Left renal cortex interstitium (tissue), 4 donors: ENCODE results near the gene RNF10. TPM values are rescaled to one million over a fixed set of nuclear protein-coding genes. Genes with fewer than 3 reads are reported as not detected.
"Not testable (repeated sequence)": the region's sequence is repeated elsewhere in the genome, so short reads cannot be mapped to it uniquely, and the experiment has no call there.

ENCODE experiments used
- DNase-seq, 4 donors: peaks; one replicate each; pipeline ENCODE4 v3.0.0-alpha.2; 2013; ENCODE audit warnings: low read depth in 4 of 4, low spot score in 2 of 4, missing footprints in 1 of 4
- polyA plus RNA-seq, 4 donors: library from polyadenylated mRNA; unstranded; fragments of 120-200 nt; gene quantifications; one replicate each; pipeline ENCODE4 v1.2.1, GENCODE V29; 2013; ENCODE audit not compliant: insufficient read length in 4 of 4

Gene RNF10
- 100 to 1,000 TPM; 180 to 269 (median 215) TPM for polyA plus RNA-seq

DNA sequence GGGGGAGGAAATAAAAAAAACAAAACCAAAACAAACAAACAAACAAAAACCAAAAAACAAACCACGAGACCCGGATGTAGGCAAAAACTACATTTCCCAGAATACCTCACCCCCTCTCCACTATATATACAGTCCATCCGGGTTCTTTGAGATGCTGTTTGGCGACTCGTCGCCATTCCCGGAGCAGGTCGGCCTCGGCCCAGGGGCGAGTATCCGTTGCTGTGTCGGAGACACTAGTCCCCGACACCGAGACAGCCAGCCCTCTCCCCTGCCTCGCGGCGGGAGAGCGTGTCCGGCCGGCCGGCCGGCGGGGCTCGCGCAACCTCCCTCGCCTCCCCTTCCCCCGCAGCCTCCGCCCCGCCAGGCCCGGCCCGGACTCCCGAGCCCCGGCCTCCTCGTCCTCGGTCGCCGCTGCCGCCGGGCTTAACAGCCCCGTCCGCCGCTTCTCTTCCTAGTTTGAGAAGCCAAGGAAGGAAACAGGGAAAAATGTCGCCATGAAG is at the start of gene RNF10:
Gene RNF10 (plus strand): TSS at position 154 of the 500 bp plus-strand sequence. CDS start 456 bp downstream, outside the sequence.
- DNase-seq = peak; percentile 85 to 93 (median 89)

DNA sequence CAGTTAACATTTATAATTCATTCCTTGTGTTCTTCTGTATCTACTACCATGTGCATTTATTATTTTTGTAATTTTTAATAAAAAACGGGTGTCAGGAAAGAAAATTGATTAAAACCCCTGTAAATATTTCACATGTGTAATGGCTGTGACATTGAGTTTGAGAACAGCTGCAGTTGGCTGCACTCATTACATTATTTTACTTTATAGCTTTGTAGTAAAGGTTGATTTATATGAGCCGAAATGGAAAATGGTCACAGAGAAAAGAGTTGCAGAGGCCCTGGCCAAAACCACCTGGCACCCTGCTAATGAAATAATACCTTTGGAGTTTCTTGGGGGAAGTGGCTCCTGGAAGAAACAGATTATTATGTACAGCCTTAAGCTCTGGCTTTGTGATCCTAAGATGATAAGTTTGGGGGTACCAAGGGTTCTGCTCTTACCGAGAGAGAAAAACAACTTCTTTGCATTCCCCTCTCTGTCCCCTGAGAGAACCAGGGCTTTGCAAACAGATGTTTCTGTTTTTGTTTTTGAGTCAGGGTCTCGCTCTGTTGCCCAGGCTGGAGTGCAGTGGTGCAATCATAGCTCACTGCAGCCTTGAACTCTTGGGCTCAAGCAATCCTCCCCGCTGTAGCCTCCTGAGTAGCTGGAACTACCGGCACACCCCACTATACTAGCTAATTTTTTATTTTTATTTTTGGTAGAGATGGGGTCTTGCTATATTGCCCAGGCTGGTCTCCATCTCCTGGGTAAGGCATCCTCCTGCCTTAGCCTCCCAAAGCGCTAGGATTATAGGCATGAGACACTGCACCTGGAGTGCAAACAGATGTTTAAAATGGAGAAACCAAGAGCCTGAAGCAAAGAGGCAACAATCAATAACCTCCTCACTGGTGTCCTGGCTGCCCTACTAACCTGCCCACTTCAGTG is 47.9 kb upstream of the RNF10 start:
- no peak for DNase-seq

- DNase-seq = not testable (repeated sequence)
These were observed 46.6 kb upstream of the RNF10 start for GRCh38 chr12:120487552-120487951.

DNA sequence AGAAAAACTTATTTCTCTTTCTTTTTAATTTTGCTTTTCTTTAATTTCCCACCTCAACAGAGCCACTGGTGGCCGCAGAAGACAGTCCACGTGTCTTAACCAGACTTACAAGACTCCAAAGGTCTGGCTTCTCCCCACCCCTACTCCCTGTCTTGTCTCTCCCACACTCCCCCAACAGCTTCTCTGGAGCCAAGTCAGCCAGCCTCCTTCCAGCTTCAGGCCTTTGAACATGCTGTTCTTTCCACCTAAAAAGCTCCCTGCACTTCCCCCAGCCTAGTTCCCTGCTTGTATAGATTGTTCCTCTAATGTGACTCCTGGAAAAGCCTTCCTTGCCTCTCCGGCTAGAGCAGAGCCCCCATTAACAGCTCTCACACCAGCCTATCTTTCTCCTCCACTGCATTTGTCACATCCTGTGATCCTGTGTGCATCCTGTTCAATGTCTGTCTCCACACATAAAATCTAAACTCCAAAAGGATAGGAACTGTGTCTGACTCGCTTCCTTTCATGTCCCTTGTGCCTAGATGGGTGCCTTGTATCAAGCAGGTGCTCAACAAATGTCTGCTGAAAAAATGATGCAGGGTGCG is 46.0 kb upstream of the RNF10 start:
- no peak for DNase-seq

- no peak for DNase-seq
These were observed 45.1 kb upstream of the RNF10 start for GRCh38 chr12:120489018-120489417.

DNA sequence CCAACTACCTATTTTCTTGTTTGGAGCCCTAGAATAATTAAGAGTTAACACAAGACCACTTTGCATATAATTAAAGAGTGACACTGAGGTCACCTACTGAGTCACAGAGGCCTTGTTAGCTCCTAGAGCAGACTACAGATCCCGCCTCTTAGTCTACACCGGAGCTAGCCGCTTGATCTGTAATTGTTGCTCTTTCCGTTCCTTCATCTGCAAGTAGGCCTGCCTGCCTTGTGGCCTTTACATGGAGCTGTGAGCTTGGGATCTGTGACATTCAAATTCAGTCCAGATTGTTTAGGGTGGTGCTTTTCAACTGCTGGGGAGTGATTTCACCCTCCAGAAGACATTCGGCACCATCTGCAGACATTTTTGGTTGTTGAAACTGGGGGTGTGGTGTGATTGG is 43.8 kb upstream of the RNF10 start:
- no peak for DNase-seq

- no peak for DNase-seq
These were observed 43.2 kb upstream of the RNF10 start for GRCh38 chr12:120490833-120491512.

- no peak for DNase-seq
These were observed 38.9 kb upstream of the RNF10 start for GRCh38 chr12:120495186-120495730.

DNA sequence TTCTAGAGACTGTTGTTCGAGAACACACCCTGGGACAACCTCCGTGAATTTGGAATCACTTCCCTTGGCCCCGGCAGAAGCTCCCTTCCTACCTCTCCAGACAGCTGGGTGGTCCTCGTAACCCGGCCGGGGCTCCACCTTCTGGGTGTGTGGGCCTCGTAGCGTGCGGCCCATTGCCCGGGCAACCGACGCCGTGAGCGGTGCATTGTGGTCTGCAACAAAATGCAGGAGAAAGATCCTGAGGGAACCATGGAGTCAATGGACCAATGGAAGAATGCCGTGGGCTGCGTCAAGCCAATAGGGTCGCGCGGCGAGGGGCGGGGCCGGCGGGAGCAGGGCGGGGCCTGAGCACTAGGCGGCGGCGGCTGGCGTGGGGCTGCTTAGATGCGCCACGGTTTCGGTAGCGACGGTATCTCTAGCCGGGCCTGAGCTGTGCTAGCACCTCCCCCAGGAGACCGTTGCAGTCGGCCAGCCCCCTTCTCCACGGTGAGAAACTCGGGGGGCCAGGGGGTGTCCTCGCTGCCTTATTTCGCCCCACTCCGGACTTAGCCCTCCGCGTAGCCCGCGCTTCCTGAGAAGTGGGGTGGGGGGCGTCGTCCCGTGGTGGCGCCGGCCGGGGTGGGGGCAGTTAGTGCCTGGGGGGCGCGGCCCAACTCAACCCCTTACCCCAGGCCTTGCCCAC is 38.3 kb upstream of the RNF10 start, which contains the start of gene DYNLL1:
Gene DYNLL1 (plus strand): TSS at position 383 of the 682 bp plus-strand sequence. CDS start 309 bp downstream, outside the sequence.
- peak; percentile 94 to 96 (median 96) for DNase-seq

GRCh38 chr12:120496413-120497340 is 37.5 kb upstream of the RNF10 start:
- DNase-seq = no peak

DNA sequence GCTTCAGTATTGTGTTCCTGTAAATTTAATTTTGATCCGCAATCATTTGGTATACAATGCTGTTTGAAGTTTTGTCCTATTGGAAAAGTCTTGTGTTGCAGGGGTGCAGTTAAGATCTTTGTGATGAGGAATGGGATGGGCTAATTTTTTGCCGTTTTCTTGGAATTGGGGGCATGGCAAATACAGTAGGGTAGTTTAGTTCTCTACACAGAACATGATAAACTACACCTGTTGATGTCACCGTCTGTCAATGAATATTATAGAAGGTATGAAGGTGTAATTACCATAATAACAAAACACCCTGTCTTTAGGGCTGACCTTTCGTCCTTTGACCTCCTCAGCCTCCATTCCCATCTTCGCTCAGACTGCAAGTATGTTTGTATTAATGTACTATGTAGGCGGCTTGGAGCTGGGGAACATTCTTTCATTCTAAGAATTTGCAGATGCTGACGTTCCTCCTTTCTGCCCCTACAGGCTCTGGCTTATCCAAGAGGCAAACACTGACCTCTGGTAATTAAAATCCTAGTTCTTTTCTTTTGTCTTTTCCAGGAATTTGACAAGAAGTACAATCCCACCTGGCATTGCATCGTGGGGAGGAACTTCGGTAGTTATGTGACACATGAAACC is 36.5 kb upstream of the RNF10 start:
- no peak for DNase-seq

- DNase-seq = no peak
These were observed 35.2 kb upstream of the RNF10 start for GRCh38 chr12:120498870-120499515.

GRCh38 chr12:120500581-120500980 is 33.6 kb upstream of the RNF10 start:
- DNase-seq = no peak

DNA sequence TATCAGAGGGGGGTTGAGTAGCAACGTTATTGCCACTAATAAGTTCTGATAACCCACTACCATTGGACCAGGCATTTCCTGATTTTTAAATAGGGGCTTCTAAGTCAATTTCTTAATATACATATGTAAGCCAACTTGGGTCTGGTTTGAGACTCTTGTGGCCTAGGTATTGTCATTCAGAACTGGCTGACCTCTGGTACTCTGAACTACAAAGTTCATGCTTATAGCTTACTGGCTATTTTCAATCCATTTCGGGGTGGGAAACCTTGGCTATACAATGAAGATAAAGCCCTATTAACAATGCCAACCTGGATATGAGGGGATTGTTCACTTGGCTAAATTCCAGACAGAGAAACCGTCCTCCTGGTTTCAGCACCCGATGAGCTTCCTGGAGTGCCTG is 29.6 kb upstream of the RNF10 start:
- DNase-seq = no peak

- DNase-seq = no peak
These were observed 25.6 kb upstream of the RNF10 start for GRCh38 chr12:120508537-120508936.

GRCh38 chr12:120514002-120514401 is 20.2 kb upstream of the RNF10 start:
- DNase-seq = no peak

DNA sequence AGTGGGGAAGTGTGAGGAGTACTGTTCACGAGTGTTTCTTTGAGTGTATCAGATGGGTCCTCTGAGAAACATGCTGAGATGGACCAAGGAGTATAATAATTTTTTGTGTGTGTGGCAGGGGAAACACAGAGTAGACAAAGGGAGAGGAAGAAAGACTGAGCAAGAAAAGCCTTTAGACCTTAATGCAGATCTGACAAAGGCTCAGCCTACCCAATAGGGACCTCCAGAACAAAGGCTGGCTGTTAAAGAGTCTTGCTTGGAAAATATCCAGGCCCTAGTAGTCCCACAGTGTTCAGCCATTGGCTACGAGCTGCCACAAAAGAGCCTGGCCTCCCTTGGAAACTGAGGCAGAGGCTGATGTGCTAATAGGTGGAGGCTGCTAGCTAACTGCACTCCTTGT is 18.7 kb upstream of the RNF10 start:
- no peak for DNase-seq

DNA sequence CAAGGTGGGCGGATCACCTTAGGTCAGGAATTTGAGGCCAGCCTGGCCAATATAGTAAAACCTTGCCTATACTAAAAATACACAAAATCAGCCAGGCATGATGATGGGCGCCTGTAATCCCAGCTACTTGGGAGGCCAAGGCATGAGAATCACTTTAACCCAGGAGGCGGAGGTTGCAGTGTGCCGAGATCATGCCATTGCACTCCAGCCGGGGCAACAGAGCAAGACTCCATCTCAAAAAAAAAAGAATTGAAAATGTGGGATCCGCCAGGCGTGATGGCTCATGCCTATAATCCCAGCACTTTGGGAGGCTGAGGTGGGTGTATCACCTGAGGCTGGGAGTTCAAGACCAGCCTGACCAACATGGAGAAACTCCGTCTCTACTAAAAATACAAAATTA is 14.8 kb upstream of the RNF10 start:
- DNase-seq = not testable (repeated sequence)
